Type B pancreatic cell (in vitro differentiated cells): ENCODE data around the gene ACTA1. TPM values are rescaled to one million over a fixed set of nuclear protein-coding genes. Genes with fewer than 3 reads are reported as not detected.
"Not testable (repeated sequence)": the region's sequence is repeated elsewhere in the genome, so short reads cannot be mapped to it uniquely, and the experiment has no call there.

Experiments
- DNase-seq: peaks from one replicate; pipeline ENCODE4 v3.0.0; 2021; ENCODE audit warnings: mixed read lengths; ENCODE audit not compliant: unreplicated experiment; ENCODE audit errors: extremely low spot score
- H3K27ac Mint-ChIP-seq: 2 replicates; pipeline ENCODE4 v1.8.0; 2021; ENCODE audit warnings: mild to moderate bottlenecking, mixed read lengths
- H3K27me3 Mint-ChIP-seq: 2 replicates; pipeline ENCODE4 v1.8.0; 2021; ENCODE audit warnings: mixed read lengths
- H3K36me3 Mint-ChIP-seq: 2 replicates; pipeline ENCODE4 v1.8.0; 2021; ENCODE audit warnings: mixed read lengths
- H3K4me1 Mint-ChIP-seq: one replicate; pipeline ENCODE4 v1.8.0; 2021; ENCODE audit warnings: mixed read lengths; ENCODE audit not compliant: unreplicated experiment
- H3K4me3 Mint-ChIP-seq: 2 replicates; pipeline ENCODE4 v1.8.0; 2021; ENCODE audit warnings: mild to moderate bottlenecking, mixed read lengths
- H3K9me3 Mint-ChIP-seq: 2 replicates; pipeline ENCODE4 v1.8.0; 2021; ENCODE audit warnings: mixed read lengths
- CTCF ChIP-seq: fragments of 200-600 bp; sonication (generic); conservative IDR thresholded peaks from 2 replicates; pipeline ENCODE4 v1.5.0; 2021; ENCODE audit warnings: antibody characterized with exemption, mild to moderate bottlenecking
- total RNA-seq: library from RNA; stranded (reverse); gene quantifications from 2 replicates; pipeline ENCODE4 v1.2.1, GENCODE V29; 2021; ENCODE audit warnings: low replicate concordance

The ACTA1 gene
- total RNA-seq, 1 donor from 2014 or later, result 1.9 TPM

- H3K36me3 Mint-ChIP-seq, result no peaks in the 10 kb centered on the region
- DNase-seq, result no peak
- H3K9me3 Mint-ChIP-seq, result no peaks in the 10 kb centered on the region
- H3K4me3 Mint-ChIP-seq, result no peak overlapping the region
- peak overlapping the region; percentile 61 for H3K27ac Mint-ChIP-seq
- TF ChIP-seq CTCF, result no peak
- H3K27me3 Mint-ChIP-seq, result peaks cover 44% of the 10 kb centered on the region
- peaks cover 23% of the 10 kb centered on the region for H3K4me1 Mint-ChIP-seq
These were observed 25.3 kb downstream of the ACTA1 start for GRCh38 chr1:229408458-229409037.

GRCh38 chr1:229407206-229408026 is 26.5 kb downstream of the ACTA1 start:
- no peak for DNase-seq
- Mint-ChIP-seq H3K9me3 (no peaks in the 10 kb centered on the region), H3K36me3 (no peaks in the 10 kb centered on the region), H3K4me3 (peak overlapping the region; percentile 83), H3K4me1 (peaks cover 23% of the 10 kb centered on the region), H3K27ac (no peak overlapping the region), H3K27me3 (peaks cover 53% of the 10 kb centered on the region)
- TF ChIP-seq CTCF, result no peak

- Mint-ChIP-seq H3K27me3 (peaks cover 57% of the 10 kb centered on the region), H3K4me3 (peak overlapping the region; percentile 83), H3K4me1 (peaks cover 23% of the 10 kb centered on the region), H3K36me3 (no peaks in the 10 kb centered on the region), H3K9me3 (no peaks in the 10 kb centered on the region), H3K27ac (no peak overlapping the region)
- no peak for DNase-seq
- TF ChIP-seq CTCF, result no peak
These were observed 27.1 kb downstream of the ACTA1 start for GRCh38 chr1:229406798-229407197.

GRCh38 chr1:229403573-229403972 is 30.3 kb downstream of the ACTA1 start:
- H3K9me3 Mint-ChIP-seq, result no peaks in the 10 kb centered on the region
- peaks cover 7% of the 10 kb centered on the region for H3K4me1 Mint-ChIP-seq
- peak; percentile 38 for TF ChIP-seq CTCF
- H3K27ac Mint-ChIP-seq, result no peak overlapping the region
- peaks cover 54% of the 10 kb centered on the region for H3K27me3 Mint-ChIP-seq
- no peak overlapping the region for H3K4me3 Mint-ChIP-seq
- no peak for DNase-seq
- no peaks in the 10 kb centered on the region for H3K36me3 Mint-ChIP-seq

- Mint-ChIP-seq H3K9me3 (no peaks in the 10 kb centered on the region), H3K27me3 (peaks cover 53% of the 10 kb centered on the region), H3K27ac (no peak overlapping the region), H3K4me1 (peaks cover 7% of the 10 kb centered on the region), H3K36me3 (no peaks in the 10 kb centered on the region), H3K4me3 (no peak overlapping the region)
- no peak for DNase-seq
- no peak for TF ChIP-seq CTCF
These were observed 30.9 kb downstream of the ACTA1 start for GRCh38 chr1:229402993-229403392.

- peaks cover 57% of the 10 kb centered on the region for H3K27me3 Mint-ChIP-seq
- H3K9me3 Mint-ChIP-seq, H3K36me3 Mint-ChIP-seq, DNase-seq, H3K27ac Mint-ChIP-seq, H3K4me3 Mint-ChIP-seq, H3K4me1 Mint-ChIP-seq: not testable (repeated sequence)
These were observed 31.6 kb downstream of the ACTA1 start for GRCh38 chr1:229402329-229402728.
